Measurements from ENCODE around the gene KIF1C.

KIF1C gene

GRCh38 chr17:4997302-4998026 is at the start of gene KIF1C, which contains the start of gene INCA1:
TSS of gene KIF1C (plus strand) at chr17:4997950. CDS start at chr17:5000247, 2,297 bp downstream.
TSS of gene INCA1 (minus strand) at chr17:4997522. CDS start at chr17:4994437, 3,085 bp downstream.
- DNase-seq = peak; percentile 83

DNA sequence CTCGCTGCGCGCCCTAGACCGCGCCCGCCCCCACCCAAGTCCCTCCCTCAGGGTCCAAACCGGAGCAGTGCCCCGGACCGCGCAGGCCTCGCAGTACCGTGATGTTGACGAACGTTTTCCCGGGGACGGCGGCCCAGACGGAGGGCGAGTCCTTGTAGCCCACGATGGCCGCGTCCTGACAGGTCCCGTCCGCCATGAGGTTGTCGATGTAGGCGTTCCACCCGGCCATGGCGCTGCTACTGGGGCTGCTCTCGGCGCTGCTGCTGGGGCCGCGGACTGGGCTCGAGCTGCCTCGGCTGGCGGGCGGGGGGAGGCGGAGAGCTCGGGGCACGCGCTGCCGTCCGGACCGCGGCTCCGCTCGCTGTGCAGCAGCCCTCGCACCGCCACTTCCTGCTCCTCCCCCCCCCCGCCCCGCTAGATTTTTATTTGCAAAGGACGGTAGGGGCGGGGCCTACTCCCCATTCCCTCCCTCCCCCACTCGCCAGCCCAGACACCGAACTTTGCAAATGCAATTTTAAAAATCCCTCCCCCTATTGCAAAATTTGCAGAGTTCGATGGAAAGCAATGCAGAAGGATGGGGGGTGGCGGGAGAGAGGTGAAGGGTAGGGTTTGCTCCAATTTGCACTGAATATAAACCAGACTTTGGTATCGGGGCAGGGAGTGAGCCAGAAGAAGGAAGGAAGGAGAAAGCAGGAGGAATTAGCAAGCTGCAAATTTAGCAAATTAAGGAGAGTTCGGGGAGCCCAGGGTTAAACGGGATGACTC is 49.4 kb upstream of the KIF1C start, which contains the start of gene PFN1:
PFN1 (minus strand) TSS at position 365 of the 765 bp plus-strand sequence; CDS start at position 229, 136 bp downstream.
- peak; percentile 86 for DNase-seq

DNA sequence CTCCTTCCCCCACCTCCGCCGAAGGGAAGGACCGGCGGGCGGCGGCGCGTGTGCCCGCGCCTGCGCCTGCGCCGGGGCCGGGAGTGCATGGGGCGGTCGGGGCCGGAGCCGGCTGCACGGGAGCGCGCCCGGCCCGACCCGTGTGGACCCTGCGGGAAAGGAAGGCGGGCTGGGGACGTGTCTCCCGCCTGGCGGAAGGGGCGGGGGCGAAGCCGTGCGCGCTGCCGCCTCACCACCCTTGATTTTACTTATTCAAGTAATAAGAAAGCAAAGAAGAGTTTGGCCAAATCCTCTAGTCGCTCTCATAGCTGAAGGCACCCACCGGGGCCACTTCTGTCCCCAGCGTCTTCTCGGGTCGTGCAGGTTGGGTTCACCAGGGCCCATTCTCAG is 48.8 kb upstream of the KIF1C start:
- peak; percentile 38 for DNase-seq

GRCh38 chr17:4949321-4950074 is 48.3 kb upstream of the KIF1C start:
- peak; percentile 64 for DNase-seq

- no peak for DNase-seq
These were observed 47.5 kb upstream of the KIF1C start for GRCh38 chr17:4950075-4950745.

- no peak for DNase-seq
These were observed 47.0 kb upstream of the KIF1C start, which contains the start of gene ENO3 for GRCh38 chr17:4950746-4951204. TSS of gene ENO3 (plus strand) at chr17:4951119. CDS start at chr17:4951830, 711 bp downstream.

- no peak for DNase-seq
These were observed 46.3 kb upstream of the KIF1C start for GRCh38 chr17:4951486-4951885.

GRCh38 chr17:4953451-4953961 is 44.2 kb upstream of the KIF1C start:
- DNase-seq = no peak

DNA sequence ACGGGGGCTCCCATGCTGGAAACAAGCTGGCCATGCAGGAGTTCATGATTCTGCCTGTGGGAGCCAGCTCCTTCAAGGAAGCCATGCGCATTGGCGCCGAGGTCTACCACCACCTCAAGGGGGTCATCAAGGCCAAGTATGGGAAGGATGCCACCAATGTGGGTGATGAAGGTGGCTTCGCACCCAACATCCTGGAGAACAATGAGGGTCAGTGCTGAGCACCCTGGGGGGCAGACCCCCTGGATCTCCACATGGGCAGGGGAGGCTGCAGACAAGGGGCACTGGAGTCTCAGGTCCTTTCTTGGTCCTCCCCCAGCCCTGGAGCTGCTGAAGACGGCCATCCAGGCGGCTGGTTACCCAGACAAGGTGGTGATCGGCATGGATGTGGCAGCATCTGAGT is 42.7 kb upstream of the KIF1C start:
- DNase-seq = no peak

DNA sequence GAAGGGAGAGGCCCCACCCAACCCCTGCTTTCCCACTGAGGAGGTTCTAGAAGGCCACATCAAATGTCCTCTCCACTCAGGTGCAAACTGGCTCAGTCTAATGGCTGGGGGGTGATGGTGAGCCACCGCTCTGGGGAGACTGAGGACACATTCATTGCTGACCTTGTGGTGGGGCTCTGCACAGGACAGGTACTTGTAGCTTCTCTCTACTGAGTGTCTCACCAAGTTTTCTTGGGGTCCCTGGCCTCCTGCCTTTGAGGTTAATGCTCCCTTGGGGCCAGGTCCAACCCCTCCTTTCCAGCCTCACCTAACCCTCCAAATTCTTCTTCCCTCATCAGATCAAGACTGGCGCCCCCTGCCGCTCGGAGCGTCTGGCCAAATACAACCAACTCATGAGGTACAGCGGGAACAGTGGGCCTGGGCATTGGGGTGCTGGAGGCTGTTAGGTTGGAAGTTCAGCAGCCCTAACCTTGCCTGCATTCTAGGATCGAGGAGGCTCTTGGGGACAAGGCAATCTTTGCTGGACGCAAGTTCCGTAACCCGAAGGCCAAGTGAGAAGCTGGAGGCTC is 41.2 kb upstream of the KIF1C start:
- DNase-seq = no peak

- no peak for DNase-seq
These were observed 39.6 kb upstream of the KIF1C start for GRCh38 chr17:4958102-4958501.

DNA sequence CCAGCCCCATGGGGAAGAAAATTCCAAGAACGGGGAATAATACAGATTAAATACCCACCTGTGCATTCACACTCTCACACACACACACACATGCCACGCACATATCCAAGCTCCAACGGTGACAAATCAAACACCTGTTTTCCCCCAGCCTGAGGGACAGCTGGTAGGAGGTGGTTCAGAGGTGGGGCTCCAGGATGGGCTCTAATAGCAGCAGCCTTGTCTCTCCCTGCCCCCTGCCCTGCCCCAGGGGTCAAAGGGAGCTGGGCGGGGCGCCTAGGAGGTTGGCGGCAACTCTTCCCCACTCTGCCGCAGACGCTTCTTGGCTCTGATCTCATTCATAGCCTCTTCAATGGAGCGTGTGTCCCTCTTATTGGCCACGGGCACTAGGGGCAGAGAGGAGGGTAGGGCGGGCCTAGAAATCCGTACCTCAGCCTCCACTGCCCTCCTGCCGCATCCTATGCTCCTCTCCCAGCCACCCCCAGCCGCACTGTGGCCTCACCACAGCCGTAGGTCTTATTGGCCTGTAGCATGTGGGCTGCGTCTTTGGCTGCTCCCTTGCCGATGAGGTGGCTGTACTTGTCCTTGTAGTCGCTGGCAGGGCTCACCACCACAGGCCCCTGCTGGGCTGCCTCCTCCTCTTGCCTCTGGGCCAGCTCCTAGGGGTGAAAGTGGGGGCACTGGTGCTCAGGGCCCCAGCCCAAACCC is 38.3 kb upstream of the KIF1C start:
- no peak for DNase-seq

DNA sequence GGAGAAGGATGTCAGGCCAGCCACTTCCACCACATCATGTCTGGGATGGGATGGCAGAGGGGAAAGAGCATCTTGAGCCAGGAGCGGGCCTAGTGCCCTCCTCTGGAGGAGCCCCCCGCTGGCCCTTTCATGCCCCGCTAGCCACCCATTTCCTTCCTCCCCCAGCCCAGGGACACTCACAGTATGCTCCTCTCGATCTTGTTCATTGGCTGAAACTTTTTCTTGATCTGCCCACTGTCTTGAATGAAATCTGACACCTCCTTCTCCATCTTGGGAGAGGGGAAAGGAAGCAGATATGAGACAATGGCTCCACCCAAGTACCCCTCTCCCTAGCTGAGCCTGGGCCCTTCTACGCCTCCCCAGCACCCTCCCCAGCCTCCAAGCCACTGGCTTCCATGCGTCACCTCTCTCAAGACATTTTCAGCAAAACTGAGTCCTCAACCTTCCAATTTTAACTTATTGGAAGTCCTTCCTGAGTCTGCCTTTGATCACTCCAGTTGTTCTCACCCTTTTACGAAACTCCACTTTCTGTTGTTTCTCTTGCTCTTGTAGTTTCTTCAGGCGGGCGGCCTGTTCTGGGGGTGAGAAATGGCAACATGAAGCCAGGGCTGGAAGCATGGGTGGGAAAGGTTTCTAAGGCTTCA is 37.3 kb upstream of the KIF1C start:
- DNase-seq = no peak

DNA sequence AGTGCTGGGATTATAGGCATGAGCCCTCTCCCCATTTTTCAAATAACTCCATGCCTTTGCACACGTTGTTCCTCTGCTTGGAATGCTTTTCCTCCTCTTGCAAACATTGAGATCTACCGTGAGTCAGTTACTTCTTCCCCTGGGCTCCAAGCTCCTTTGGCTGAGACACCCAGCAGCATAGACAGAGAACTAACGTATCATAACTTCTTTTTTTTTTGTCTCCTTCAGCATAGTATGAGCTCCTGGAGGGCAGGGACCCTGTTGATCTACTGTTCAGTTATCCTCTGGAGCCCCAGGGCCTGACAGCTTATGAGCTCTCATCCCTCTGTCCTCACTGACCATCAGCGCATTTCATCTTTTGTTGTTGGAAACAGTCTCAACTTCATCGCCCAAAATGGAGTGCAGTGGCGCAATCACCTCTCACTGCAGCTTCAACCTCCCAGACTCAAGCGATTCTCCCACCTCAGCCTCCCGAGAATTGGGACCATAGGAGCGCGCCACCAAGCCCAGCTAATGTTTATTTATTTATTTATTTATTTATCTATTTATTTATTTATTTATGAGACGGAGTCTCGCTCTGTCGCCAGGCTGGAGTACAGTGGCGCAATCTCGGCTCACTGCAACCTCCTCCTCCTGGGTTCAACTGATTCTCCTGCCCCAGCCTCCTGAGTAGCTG is 32.3 kb upstream of the KIF1C start:
- no peak for DNase-seq

GRCh38 chr17:4966844-4967538 is 30.8 kb upstream of the KIF1C start:
- peak; percentile 69 for DNase-seq

DNA sequence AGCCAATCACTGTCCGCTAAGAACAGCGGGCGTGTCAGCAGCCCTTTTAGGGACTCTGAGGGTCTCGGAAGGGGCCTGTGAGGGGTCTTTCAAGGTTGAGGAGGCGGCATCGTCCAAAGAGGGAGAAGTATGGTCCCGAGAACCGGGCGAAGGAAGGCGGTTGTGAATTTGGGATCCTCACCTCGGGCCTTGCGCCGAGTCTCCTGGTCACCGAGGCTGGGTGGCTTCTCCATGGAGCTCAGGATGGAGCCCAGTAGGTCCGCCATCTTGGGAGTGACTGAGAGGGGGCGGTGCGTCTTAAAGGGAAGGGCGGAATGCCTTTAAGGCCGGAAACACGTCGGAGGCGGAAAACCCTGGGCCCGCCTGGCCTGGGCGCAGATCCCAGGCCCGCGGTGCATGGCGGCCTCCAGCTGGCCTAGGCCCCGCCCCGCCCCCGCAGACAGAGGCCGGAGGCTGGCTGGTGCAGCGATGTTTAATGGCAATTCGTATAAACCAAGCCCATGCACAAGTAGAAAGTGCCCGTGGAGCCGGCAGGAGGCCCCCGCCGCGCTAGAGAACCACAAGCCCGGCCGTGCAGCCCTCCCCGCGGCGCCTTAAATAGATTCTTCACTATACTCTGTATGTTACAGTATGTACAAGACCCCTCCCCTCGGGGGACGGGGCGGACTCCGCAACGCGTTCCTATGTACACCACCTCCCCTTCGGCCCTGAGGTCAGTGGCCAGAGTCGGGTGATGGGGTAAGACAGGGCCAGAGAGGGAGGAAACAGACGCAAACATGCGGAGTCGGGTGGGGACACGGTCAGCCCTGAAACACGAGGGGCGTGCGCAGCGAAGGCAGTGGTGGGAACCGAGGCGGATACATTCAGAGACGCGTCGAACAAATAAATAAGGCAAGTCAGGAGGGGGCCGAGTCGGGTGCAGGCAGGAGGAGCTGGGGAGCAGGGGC is 29.9 kb upstream of the KIF1C start, which contains the start of gene SPAG7:
SPAG7 (minus strand) TSS at position 279 of the 947 bp plus-strand sequence; CDS start at position 266, 13 bp downstream.
- peak; percentile 87 for DNase-seq

- no peak for DNase-seq
These were observed 29.2 kb upstream of the KIF1C start for GRCh38 chr17:4968486-4969046.
